PC-9 (cell line): ENCODE data around the gene NFATC1. TPM values are rescaled to one million over a fixed set of nuclear protein-coding genes. Genes with fewer than 3 reads are reported as not detected.

ENCODE experiments used
- BruUV-seq: library from RNA; stranded (reverse); fragments of 400-500 nt; replicated peaks from 2 replicates; lab custom pipeline; 2021; lab: Mats Ljungman, UMichigan
- CTCF ChIA-PET: fragments of 300-600 bp; sonication (Branson Sonifier 250); formaldehyde crosslinking; loops from one replicate; lab custom pipeline; 2022; ENCODE audit warnings: antibody characterized with exemption; lab: Charles Lee
- POLR2A ChIA-PET: fragments of 300-600 bp; sonication (Branson Sonifier 250); formaldehyde crosslinking; loops from one replicate; lab custom pipeline; 2022; ENCODE audit warnings: antibody characterized with exemption; ENCODE audit not compliant: unreplicated experiment; lab: Charles Lee
- DNase-seq, 2 experiments: peaks; one replicate each; pipeline versions ENCODE4 v3.0.0 to v3.0.0-alpha.2; 2015 to 2022; ENCODE audit warnings: mixed read lengths in 1 of 2
- H2AFZ ChIP-seq: fragments of 200-600 bp; sonication (generic); 2 replicates; pipeline ENCODE4 v1.8.1; 2017; ENCODE audit warnings: antibody characterized with exemption
- H3F3A ChIP-seq: fragments of 200-600 bp; sonication (generic); 2 replicates; pipeline ENCODE4 v1.8.1; 2017; ENCODE audit warnings: antibody characterized with exemption, mild to moderate bottlenecking, low read depth; ENCODE audit not compliant: insufficient read depth
- H3K27ac ChIP-seq: fragments of 200-600 bp; sonication (generic); 2 replicates; pipeline ENCODE4 v1.6.1; 2016; ENCODE audit warnings: mixed run types
- H3K27me3 ChIP-seq: fragments of 200-600 bp; sonication (generic); 2 replicates; pipeline ENCODE4 v1.6.1; 2016; ENCODE audit warnings: low read depth, mixed run types; ENCODE audit not compliant: insufficient read depth
- H3K36me3 ChIP-seq: fragments of 200-600 bp; sonication (generic); 2 replicates; pipeline ENCODE4 v1.6.1; 2016; ENCODE audit warnings: low read depth, mixed run types
- H3K4me1 ChIP-seq: fragments of 200-600 bp; sonication (generic); replicated peaks from 2 replicates; pipeline ENCODE4 v1.6.1; 2016; ENCODE audit warnings: mixed run types; ENCODE audit not compliant: insufficient read depth
- H3K4me2 ChIP-seq: fragments of 200-600 bp; sonication (generic); 2 replicates; pipeline ENCODE4 v1.6.1; 2017; ENCODE audit warnings: mixed run types
- H3K4me3 ChIP-seq: fragments of 200-600 bp; sonication (generic); 2 replicates; pipeline ENCODE4 v1.6.1; 2016; ENCODE audit warnings: mixed run types
- H3K79me2 ChIP-seq: fragments of 200-600 bp; sonication (generic); 2 replicates; pipeline ENCODE4 v1.6.1; 2017; ENCODE audit warnings: low read depth, mixed run types
- H3K9me2 ChIP-seq: fragments of 200-600 bp; sonication (generic); 2 replicates; pipeline ENCODE4 v1.8.1; 2017; ENCODE audit warnings: mild to moderate bottlenecking; ENCODE audit not compliant: insufficient read depth
- H3K9me3 ChIP-seq: fragments of 200-600 bp; sonication (generic); 2 replicates; pipeline ENCODE4 v1.8.1; 2016; ENCODE audit warnings: low read depth; ENCODE audit not compliant: insufficient read depth
- H4K20me1 ChIP-seq: fragments of 200-600 bp; sonication (generic); 2 replicates; pipeline ENCODE4 v1.8.1; 2017; ENCODE audit not compliant: insufficient read depth
- EZH2 ChIP-seq: fragments of 200-600 bp; sonication (generic); IDR thresholded peaks from 2 replicates; pipeline ENCODE4 v1.8.0; 2017; ENCODE audit warnings: antibody characterized with exemption, low read depth
- intact Hi-C: fragments of 100-400 bp; cut with micrococcal nuclease; formaldehyde crosslinking; loops from one replicate; pipeline ENCODE4 v1.10.0; 2022; ENCODE audit not compliant: unreplicated experiment
- total RNA-seq: library from RNA; stranded (reverse); gene quantifications from 2 replicates; pipeline ENCODE4 v1.2.3, GENCODE V29; 2021
- TF ChIP-seq, protein P1 (sequence below): fragments of 200-600 bp; sonication (generic); conservative IDR thresholded peaks from 2 replicates; pipeline ENCODE4 v1.6.1; 2017; ENCODE audit warnings: mixed run types, antibody characterized with exemption, mild to moderate bottlenecking, moderate library complexity

The NFATC1 gene
- total RNA-seq, 1 experiment from 2014 or later, result 2.6 TPM

DNA sequence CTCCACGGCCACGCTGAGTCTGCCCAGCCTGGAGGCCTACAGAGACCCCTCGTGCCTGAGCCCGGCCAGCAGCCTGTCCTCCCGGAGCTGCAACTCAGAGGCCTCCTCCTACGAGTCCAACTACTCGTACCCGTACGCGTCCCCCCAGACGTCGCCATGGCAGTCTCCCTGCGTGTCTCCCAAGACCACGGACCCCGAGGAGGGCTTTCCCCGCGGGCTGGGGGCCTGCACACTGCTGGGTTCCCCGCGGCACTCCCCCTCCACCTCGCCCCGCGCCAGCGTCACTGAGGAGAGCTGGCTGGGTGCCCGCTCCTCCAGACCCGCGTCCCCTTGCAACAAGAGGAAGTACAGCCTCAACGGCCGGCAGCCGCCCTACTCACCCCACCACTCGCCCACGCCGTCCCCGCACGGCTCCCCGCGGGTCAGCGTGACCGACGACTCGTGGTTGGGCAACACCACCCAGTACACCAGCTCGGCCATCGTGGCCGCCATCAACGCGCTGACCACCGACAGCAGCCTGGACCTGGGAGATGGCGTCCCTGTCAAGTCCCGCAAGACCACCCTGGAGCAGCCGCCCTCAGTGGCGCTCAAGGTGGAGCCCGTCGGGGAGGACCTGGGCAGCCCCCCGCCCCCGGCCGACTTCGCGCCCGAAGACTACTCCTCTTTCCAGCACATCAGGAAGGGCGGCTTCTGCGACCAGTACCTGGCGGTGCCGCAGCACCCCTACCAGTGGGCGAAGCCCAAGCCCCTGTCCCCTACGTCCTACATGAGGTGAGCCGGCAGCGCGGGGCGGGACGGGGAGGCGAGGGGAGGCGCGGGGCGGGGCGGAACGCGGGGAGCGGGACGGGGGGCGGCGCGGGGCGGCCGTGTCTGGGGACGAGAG is 15.2 kb downstream of the NFATC1 start:
- POLR2A ChIA-PET, result no interaction called here
- no peaks in the 10 kb centered on the region for H3K9me2 ChIP-seq
- H3K27ac ChIP-seq, result no peak overlapping the region
- H3K9me3 ChIP-seq, result no peaks in the 10 kb centered on the region
- H2AFZ ChIP-seq, result no peak overlapping the region
- intact Hi-C loops, result no loop called here
- no peaks in the 10 kb centered on the region for H4K20me1 ChIP-seq
- CTCF ChIA-PET, result no interaction called here
- H3K79me2 ChIP-seq, result no peaks in the 10 kb centered on the region
- H3K36me3 ChIP-seq, result no peaks in the 10 kb centered on the region
- no peak for DNase-seq
- BruUV-seq, result no TSS peak
- H3K27me3 ChIP-seq, result no peaks in the 10 kb centered on the region
- H3K4me3 ChIP-seq, result no peak overlapping the region
- no peak overlapping the region for H3K4me2 ChIP-seq
- no peaks in the 10 kb centered on the region for H3F3A ChIP-seq
- TF ChIP-seq EZH2, result no peak
- TF ChIP-seq, protein P1, sequence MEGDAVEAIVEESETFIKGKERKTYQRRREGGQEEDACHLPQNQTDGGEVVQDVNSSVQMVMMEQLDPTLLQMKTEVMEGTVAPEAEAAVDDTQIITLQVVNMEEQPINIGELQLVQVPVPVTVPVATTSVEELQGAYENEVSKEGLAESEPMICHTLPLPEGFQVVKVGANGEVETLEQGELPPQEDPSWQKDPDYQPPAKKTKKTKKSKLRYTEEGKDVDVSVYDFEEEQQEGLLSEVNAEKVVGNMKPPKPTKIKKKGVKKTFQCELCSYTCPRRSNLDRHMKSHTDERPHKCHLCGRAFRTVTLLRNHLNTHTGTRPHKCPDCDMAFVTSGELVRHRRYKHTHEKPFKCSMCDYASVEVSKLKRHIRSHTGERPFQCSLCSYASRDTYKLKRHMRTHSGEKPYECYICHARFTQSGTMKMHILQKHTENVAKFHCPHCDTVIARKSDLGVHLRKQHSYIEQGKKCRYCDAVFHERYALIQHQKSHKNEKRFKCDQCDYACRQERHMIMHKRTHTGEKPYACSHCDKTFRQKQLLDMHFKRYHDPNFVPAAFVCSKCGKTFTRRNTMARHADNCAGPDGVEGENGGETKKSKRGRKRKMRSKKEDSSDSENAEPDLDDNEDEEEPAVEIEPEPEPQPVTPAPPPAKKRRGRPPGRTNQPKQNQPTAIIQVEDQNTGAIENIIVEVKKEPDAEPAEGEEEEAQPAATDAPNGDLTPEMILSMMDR, result no peak
- no peaks in the 10 kb centered on the region for H3K4me1 ChIP-seq

DNA sequence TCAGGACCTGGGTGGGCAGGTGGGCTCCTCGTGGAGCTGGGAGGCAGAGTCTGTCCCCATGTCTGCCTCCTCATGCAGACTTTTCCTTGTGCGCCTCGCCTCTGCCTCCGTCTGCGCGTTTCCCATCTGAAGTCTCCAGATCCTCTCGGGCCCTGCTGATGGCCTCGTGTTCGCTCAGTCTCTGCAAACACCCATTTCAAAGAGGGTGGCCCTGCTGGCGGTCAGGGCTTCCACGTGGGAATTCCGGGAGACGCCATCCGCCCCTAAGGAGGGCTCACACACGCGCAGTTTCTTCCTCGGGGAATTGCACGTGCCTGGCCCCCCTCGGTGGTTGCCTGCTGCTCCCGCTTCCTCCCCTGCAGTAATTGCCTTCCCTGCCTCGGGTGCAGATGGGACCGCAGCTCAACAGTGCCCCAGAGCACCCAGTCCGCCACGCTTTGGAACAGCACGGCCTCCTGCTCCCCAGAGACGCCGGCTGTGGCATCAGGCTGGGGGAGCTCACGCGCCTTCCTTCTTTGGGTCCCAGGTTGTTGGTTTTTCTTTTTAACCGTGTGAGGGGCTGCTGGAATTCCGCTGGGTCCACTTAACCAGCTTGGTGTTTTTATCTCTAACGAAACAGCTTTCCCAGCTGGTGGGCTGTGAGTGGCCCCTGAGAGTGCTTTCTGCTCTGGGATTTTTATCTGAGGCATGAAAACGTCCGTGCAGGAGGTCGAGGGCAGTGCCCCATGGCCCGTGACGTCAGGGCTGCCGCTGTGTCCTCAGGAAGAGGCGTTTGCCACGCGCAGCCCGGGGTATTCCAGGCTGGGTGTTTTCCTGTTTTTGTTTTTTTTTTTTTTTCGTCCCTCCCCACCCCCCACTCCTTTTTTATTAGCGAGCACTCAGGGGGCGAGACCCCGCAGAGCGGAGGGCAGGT is 16.1 kb downstream of the NFATC1 start:
- ChIA-PET CTCF (no interaction called here), POLR2A (no interaction called here)
- Histone ChIP-seq H3K4me3 (no peak overlapping the region), H3K9me2 (no peaks in the 10 kb centered on the region), H3F3A (no peaks in the 10 kb centered on the region), H3K4me2 (no peak overlapping the region), H3K36me3 (no peaks in the 10 kb centered on the region), H4K20me1 (no peaks in the 10 kb centered on the region), H2AFZ (no peak overlapping the region), H3K79me2 (no peaks in the 10 kb centered on the region), H3K4me1 (no peaks in the 10 kb centered on the region), H3K27me3 (no peaks in the 10 kb centered on the region), H3K9me3 (no peaks in the 10 kb centered on the region), H3K27ac (no peak overlapping the region)
- no TSS peak for BruUV-seq
- intact Hi-C loops, result no loop called here
- DNase-seq, result no peak
- TF ChIP-seq, protein P1, result no peak
- no peak for TF ChIP-seq EZH2

DNA sequence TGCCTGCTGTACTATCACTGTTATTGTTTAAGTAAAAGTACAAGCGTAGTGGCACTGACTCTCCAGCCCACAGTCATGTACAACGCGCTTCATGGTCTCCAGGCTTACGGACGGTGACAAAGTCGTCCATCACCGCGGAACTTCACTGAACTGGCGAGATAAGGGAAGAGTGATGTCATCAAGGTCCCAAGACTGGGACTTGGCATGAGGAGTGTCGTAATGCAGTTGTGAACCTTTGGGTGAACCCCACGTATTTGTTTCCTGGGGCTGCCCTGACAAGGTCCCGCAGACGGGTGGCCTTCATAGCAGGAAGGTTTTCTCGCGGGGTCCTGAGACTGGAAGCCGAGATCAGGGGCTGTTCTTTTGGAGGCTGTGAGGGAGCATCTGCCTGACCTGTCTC is 17.3 kb downstream of the NFATC1 start:
- no peaks in the 10 kb centered on the region for H3K36me3 ChIP-seq
- H3K27me3 ChIP-seq, result no peaks in the 10 kb centered on the region
- H3K4me2 ChIP-seq, result no peak overlapping the region
- no peaks in the 10 kb centered on the region for H3K9me3 ChIP-seq
- H2AFZ ChIP-seq, result no peak overlapping the region
- TF ChIP-seq, protein P1, result no peak
- no peak for TF ChIP-seq EZH2
- BruUV-seq, result no TSS peak
- POLR2A ChIA-PET, result no interaction called here
- CTCF ChIA-PET, result interaction anchor here (0.5 kb wide), 1 partner anchor 1176 kb away, joined by 18 read pairs; no protein-coding TSS in a partner anchor
- no peak overlapping the region for H3K27ac ChIP-seq
- H3K79me2 ChIP-seq, result no peaks in the 10 kb centered on the region
- DNase-seq, result no peak
- no peaks in the 10 kb centered on the region for H4K20me1 ChIP-seq
- no peaks in the 10 kb centered on the region for H3F3A ChIP-seq
- no peaks in the 10 kb centered on the region for H3K9me2 ChIP-seq
- intact Hi-C loops, result no loop called here
- H3K4me1 ChIP-seq, result no peaks in the 10 kb centered on the region
- H3K4me3 ChIP-seq, result no peak overlapping the region
